Kidney epithelial cell (primary cell): Measurements from ENCODE around the gene MORN2. TPM values are rescaled to one million over a fixed set of nuclear protein-coding genes. Genes with fewer than 3 reads are reported as not detected.

Source experiments
- DNase-seq: peaks from one replicate; pipeline ENCODE4 v3.0.0-alpha.2; 2010; ENCODE audit warnings: low read depth
- H3K27me3 ChIP-seq: 2 replicates; pipeline ENCODE4 v1.6.0; 2011; ENCODE audit warnings: low read length; ENCODE audit not compliant: control insufficient read depth, insufficient read depth
- H3K36me3 ChIP-seq: 2 replicates; pipeline ENCODE4 v1.5.1; 2011; ENCODE audit warnings: low read length; ENCODE audit not compliant: control insufficient read depth, insufficient read depth
- H3K4me3 ChIP-seq: 2 replicates; pipeline ENCODE4 v1.5.1; 2011; ENCODE audit warnings: low read depth, mild to moderate bottlenecking, control low read depth, low read length
- CTCF ChIP-seq: IDR thresholded peaks from 2 replicates; pipeline ENCODE4 v1.5.1; 2011; ENCODE audit warnings: mild to moderate bottlenecking, moderate library complexity, low read length, control low read depth, inconsistent platforms; ENCODE audit not compliant: insufficient read depth, poor library complexity, severe bottlenecking
- total RNA-seq: library from RNA; depleted of rRNA; stranded (reverse); fragments of >200 nt; gene quantifications from 2 replicates; pipeline ENCODE4 v1.2.3, GENCODE V29; 2015

Gene MORN2
- total RNA-seq, 1 donor from 2014 or later, result 22.7 TPM

GRCh38 chr2:38866773-38867443 is 8.9 kb upstream of the MORN2 start:
- Histone ChIP-seq H3K36me3 (no peaks in the 10 kb centered on the region), H3K4me3 (no peak overlapping the region), H3K27me3 (no peaks in the 10 kb centered on the region)
- TF ChIP-seq CTCF, result no peak
- DNase-seq, result no peak

GRCh38 chr2:38871432-38871831 is 4.3 kb upstream of the MORN2 start:
- Histone ChIP-seq H3K36me3 (no peaks in the 10 kb centered on the region), H3K27me3 (no peaks in the 10 kb centered on the region), H3K4me3 (no peak overlapping the region)
- no peak for DNase-seq
- TF ChIP-seq CTCF, result no peak

GRCh38 chr2:38873763-38874162 is 2.0 kb upstream of the MORN2 start:
- no peak for DNase-seq
- Histone ChIP-seq H3K36me3 (no peaks in the 10 kb centered on the region), H3K27me3 (no peaks in the 10 kb centered on the region), H3K4me3 (no peak overlapping the region)
- no peak for TF ChIP-seq CTCF

GRCh38 chr2:38875227-38875575 is 575 bp upstream of the MORN2 start:
- H3K36me3 ChIP-seq, result no peaks in the 10 kb centered on the region
- DNase-seq, result no peak
- H3K27me3 ChIP-seq, result no peaks in the 10 kb centered on the region
- TF ChIP-seq CTCF, result no peak
- H3K4me3 ChIP-seq, result peak overlapping the region; percentile 59

GRCh38 chr2:38876407-38876806 is 631 bp downstream of the MORN2 start:
- DNase-seq, result no peak
- Histone ChIP-seq H3K27me3 (no peaks in the 10 kb centered on the region), H3K36me3 (no peaks in the 10 kb centered on the region), H3K4me3 (peak overlapping the region; percentile 59)
- TF ChIP-seq CTCF, result no peak

GRCh38 chr2:38886063-38886462 is 10.3 kb downstream of the MORN2 start:
- no peak for TF ChIP-seq CTCF

More at GRCh38 chr2:38886063-38886462, 10.3 kb downstream of the MORN2 start:
- Histone ChIP-seq H3K36me3 (no peaks in the 10 kb centered on the region), H3K27me3 (no peaks in the 10 kb centered on the region), H3K4me3 (no peak overlapping the region)
- DNase-seq, result no peak
